IMR-90 (cell line): ENCODE measurements around the gene TTC9C. TPM values are rescaled to one million over a fixed set of nuclear protein-coding genes. Genes with fewer than 3 reads are reported as not detected.

Source experiments
- ATAC-seq: fragments of 200-7000 bp; cut with Tn5 transposase; 2 replicates; pipeline ENCODE4 v1.9.1; 2020; ENCODE audit warnings: low read depth, mild to moderate bottlenecking, moderate library complexity
- BruUV-seq: library from RNA; stranded (reverse); fragments of 400-500 nt; replicated peaks from 2 replicates; lab custom pipeline; 2021; lab: Mats Ljungman, UMichigan
- CTCF ChIA-PET: fragments of 300-600 bp; formaldehyde crosslinking; extraction: SDS; loops from one replicate; lab custom pipeline; 2021; ENCODE audit warnings: antibody characterized with exemption; lab: Yijun Ruan, JAX
- POLR2A ChIA-PET: fragments of 300-600 bp; sonication (Branson Sonifier 250); formaldehyde crosslinking; loops from one replicate; lab custom pipeline; 2022; ENCODE audit warnings: antibody characterized with exemption; ENCODE audit not compliant: unreplicated experiment; lab: Charles Lee
- DNase-seq: peaks from one replicate; pipeline ENCODE4 v3.0.0; 2013
- H2AFZ ChIP-seq: replicated peaks from 2 replicates; pipeline ENCODE3; 2013; ENCODE audit warnings: low read length, mild to moderate bottlenecking; ENCODE audit not compliant: poor library complexity
- H2AK5ac ChIP-seq: 2 replicates; pipeline ENCODE4 v1.6.1; 2013; ENCODE audit warnings: low read depth, low read length, inconsistent platforms
- H2AK9ac ChIP-seq: replicated peaks from 2 replicates; pipeline ENCODE3; 2013; ENCODE audit warnings: mild to moderate bottlenecking, low read depth, low read length, moderate library complexity; ENCODE audit not compliant: poor library complexity
- H2BK120ac ChIP-seq: 2 replicates; pipeline ENCODE4 v1.6.1; 2013; ENCODE audit warnings: low read depth, low read length, inconsistent platforms
- H2BK15ac ChIP-seq: 3 replicates; pipeline ENCODE4 v1.6.1; 2013; ENCODE audit warnings: low read depth, low read length, inconsistent platforms
- H2BK20ac ChIP-seq: 2 replicates; pipeline ENCODE4 v1.6.1; 2013; ENCODE audit warnings: low read depth, mild to moderate bottlenecking, inconsistent platforms, low read length, moderate library complexity
- H2BK5ac ChIP-seq: 2 replicates; pipeline ENCODE4 v1.6.1; 2013; ENCODE audit warnings: mild to moderate bottlenecking, low read depth, low read length, inconsistent platforms; ENCODE audit not compliant: poor library complexity, severe bottlenecking
- H3K14ac ChIP-seq: replicated peaks from 2 replicates; pipeline ENCODE4 v1.6.1; 2013; ENCODE audit warnings: low read depth, low read length, inconsistent platforms
- H3K18ac ChIP-seq: 2 replicates; pipeline ENCODE4 v1.6.1; 2013; ENCODE audit warnings: low read depth, low read length, control low read depth
- H3K23ac ChIP-seq: 2 replicates; pipeline ENCODE4 v1.6.1; 2013; ENCODE audit warnings: low read depth, low read length, inconsistent platforms
- H3K27ac ChIP-seq: 2 replicates; pipeline ENCODE4 v1.5.1; 2013; ENCODE audit warnings: mild to moderate bottlenecking, control low read depth, low read length; ENCODE audit not compliant: insufficient read depth
- H3K27me3 ChIP-seq: 2 replicates; pipeline ENCODE4 v1.6.1; 2013; ENCODE audit warnings: low read length; ENCODE audit not compliant: control insufficient read depth, insufficient read depth
- H3K36me3 ChIP-seq: 2 replicates; pipeline ENCODE4 v1.6.1; 2013; ENCODE audit warnings: low read length, mixed read lengths; ENCODE audit not compliant: control insufficient read depth, insufficient read depth
- H3K4ac ChIP-seq: 2 replicates; pipeline ENCODE4 v1.6.1; 2013; ENCODE audit warnings: low read depth, low read length, inconsistent platforms
- H3K4me1 ChIP-seq: 2 replicates; pipeline ENCODE4 v1.6.1; 2013; ENCODE audit warnings: low read length, mixed read lengths; ENCODE audit not compliant: control insufficient read depth, insufficient read depth
- H3K4me2 ChIP-seq: 2 replicates; pipeline ENCODE4 v1.6.1; 2013; ENCODE audit warnings: low read depth, mild to moderate bottlenecking, control low read depth, low read length, moderate library complexity
- H3K4me3 ChIP-seq: 2 replicates; pipeline ENCODE4 v1.5.1; 2013; ENCODE audit warnings: low read depth, mild to moderate bottlenecking, control low read depth, low read length, moderate library complexity; ENCODE audit not compliant: insufficient read depth
- H3K56ac ChIP-seq: 2 replicates; pipeline ENCODE4 v1.6.1; 2013; ENCODE audit warnings: low read length, inconsistent platforms; ENCODE audit not compliant: insufficient read depth; ENCODE audit errors: extremely low read depth
- H3K79me1 ChIP-seq, 2 experiments: 2 replicates each; pipeline ENCODE4 v1.6.1; 2013; ENCODE audit warnings: low read length in 2 of 2, inconsistent platforms in 1 of 2, low read depth in 1 of 2
- H3K9ac ChIP-seq: 2 replicates; pipeline ENCODE4 v1.6.1; 2013; ENCODE audit warnings: low read depth, low read length, control low read depth
- H3K9me1 ChIP-seq: 2 replicates; pipeline ENCODE4 v1.6.1; 2013; ENCODE audit warnings: low read length, inconsistent platforms; ENCODE audit not compliant: insufficient read depth
- H3K9me3 ChIP-seq: 2 replicates; pipeline ENCODE4 v1.6.1; 2013; ENCODE audit warnings: low read length; ENCODE audit not compliant: control insufficient read depth, insufficient read depth
- H4K20me1 ChIP-seq: 2 replicates; pipeline ENCODE4 v1.6.1; 2013; ENCODE audit warnings: low read length, inconsistent platforms; ENCODE audit not compliant: insufficient read depth
- H4K5ac ChIP-seq: 2 replicates; pipeline ENCODE4 v1.6.1; 2013; ENCODE audit warnings: mild to moderate bottlenecking, low read depth, low read length, control low read depth
- H4K8ac ChIP-seq, 2 experiments: 2 replicates each; pipeline ENCODE4 v1.6.1; 2013; ENCODE audit warnings: low read depth in 2 of 2, low read length in 2 of 2, control low read depth in 1 of 2, inconsistent platforms in 1 of 2
- H4K91ac ChIP-seq: 2 replicates; pipeline ENCODE4 v1.6.1; 2013; ENCODE audit warnings: low read depth, low read length, inconsistent platforms; ENCODE audit not compliant: insufficient read depth
- BHLHE40 ChIP-seq: fragments of 150-350 bp; IDR thresholded peaks from 2 replicates; pipeline ENCODE4 v1.6.1; 2016; ENCODE audit warnings: mild to moderate bottlenecking, low read depth, low read length
- CEBPB ChIP-seq: IDR thresholded peaks from 2 replicates; pipeline ENCODE4 v1.6.1; 2012; ENCODE audit warnings: low read depth, low read length, improper control_type of control experiment
- CHD1 ChIP-seq: IDR thresholded peaks from 2 replicates; pipeline ENCODE4 v1.6.1; 2012; ENCODE audit warnings: low read depth, low read length, improper control_type of control experiment
- FOS ChIP-seq: fragments of 150-350 bp; IDR thresholded peaks from 2 replicates; pipeline ENCODE4 v1.6.1; 2016; ENCODE audit warnings: low read depth, low read length
- MAFK ChIP-seq: IDR thresholded peaks from 2 replicates; pipeline ENCODE4 v1.6.1; 2012; ENCODE audit warnings: low read depth, low read length, improper control_type of control experiment
- MAZ ChIP-seq: IDR thresholded peaks from 2 replicates; pipeline ENCODE4 v1.6.1; 2012; ENCODE audit warnings: low read depth, mild to moderate bottlenecking, low read length, improper control_type of control experiment, moderate library complexity, borderline replicate concordance
- MXI1 ChIP-seq: IDR thresholded peaks from 2 replicates; pipeline ENCODE4 v1.6.1; 2012; ENCODE audit warnings: low read depth, mild to moderate bottlenecking, low read length, moderate library complexity, borderline replicate concordance
- NFE2L2 ChIP-seq: fragments of 150-350 bp; IDR thresholded peaks from 2 replicates; pipeline ENCODE4 v1.6.1; 2016; ENCODE audit warnings: low read depth, mild to moderate bottlenecking, low read length
- POLR2A ChIP-seq: IDR thresholded peaks from 2 replicates; pipeline ENCODE4 v1.6.1; 2012; ENCODE audit warnings: mild to moderate bottlenecking, low read depth, low read length
- RAD21 ChIP-seq: IDR thresholded peaks from 2 replicates; pipeline ENCODE4 v1.6.1; 2012; ENCODE audit warnings: low read length, improper control_type of control experiment
- RCOR1 ChIP-seq: IDR thresholded peaks from 2 replicates; pipeline ENCODE4 v1.6.1; 2012; ENCODE audit warnings: mild to moderate bottlenecking, low read length, improper control_type of control experiment; ENCODE audit not compliant: insufficient replicate concordance
- RFX5 ChIP-seq: IDR thresholded peaks from 2 replicates; pipeline ENCODE4 v1.8.0; 2012; ENCODE audit warnings: low read depth, mild to moderate bottlenecking, low read length, moderate library complexity
- SMC3 ChIP-seq: fragments of 150-350 bp; IDR thresholded peaks from 2 replicates; pipeline ENCODE4 v1.6.1; 2016; ENCODE audit warnings: low read depth, mild to moderate bottlenecking, antibody characterized with exemption, low read length, moderate library complexity
- WGBS, 2 experiments: methylation state at CpG; one replicate each; pipeline versions ENCODE4 v1.1.5 to v1.1.7; 2013; ENCODE audit warnings: missing lambda C conversion rate in 2 of 2; ENCODE audit not compliant: insufficient read length in 1 of 2; ENCODE audit errors: extremely low coverage in 2 of 2; 5-methylcytosine and 5-hydroxymethylcytosine counted together
- dilution Hi-C: fragments of 300-500 bp; cut with HindIII; formaldehyde crosslinking; loops from one replicate; pipeline ENCODE4 v1.14.3; 2018; ENCODE audit warnings: low sequenced_read_pairs; ENCODE audit not compliant: unreplicated experiment
- in situ Hi-C: fragments of 300-500 bp; cut with MboI; formaldehyde crosslinking; loops from 3 replicates; pipeline ENCODE4 v1.14.3; 2019; ENCODE audit warnings: low sequenced_read_pairs, inconsistent platforms, mixed read lengths
- intact Hi-C: fragments of 100-400 bp; cut with micrococcal nuclease; formaldehyde crosslinking; loops from 2 replicates; pipeline ENCODE4 v1.10.0; 2022
- polyA plus RNA-seq, 3 experiments: library from polyadenylated mRNA; depleted of rRNA; stranded (reverse); fragments of >200 nt; gene quantifications; 2 replicates each; pipeline ENCODE4 v1.2.3, GENCODE V29; 2012; ENCODE audit warnings: low replicate concordance in 1 of 3
- total RNA-seq: library from RNA; depleted of rRNA; stranded (reverse); fragments of >200 nt; gene quantifications from 2 replicates; pipeline ENCODE4 v1.2.3, GENCODE V29; 2012
- TF ChIP-seq, protein P1 (sequence below): fragments of 150-350 bp; IDR thresholded peaks from 2 replicates; pipeline ENCODE4 v1.6.1; 2016; ENCODE audit warnings: low read depth, mild to moderate bottlenecking, low read length, moderate library complexity, borderline replicate concordance
- TF ChIP-seq, protein P2 (sequence below): fragments of 150-350 bp; IDR thresholded peaks from 2 replicates; pipeline ENCODE4 v1.6.1; 2017; ENCODE audit warnings: mild to moderate bottlenecking, antibody characterized with exemption, low read length, low read depth
- TF ChIP-seq, protein P3 (sequence below): conservative IDR thresholded peaks from 2 replicates; pipeline ENCODE4 v1.5.1; 2012; ENCODE audit warnings: mild to moderate bottlenecking, low read depth, low read length, improper control_type of control experiment

TTC9C gene
- total and polyA plus RNA-seq, 2 of the 4 experiments (the other 2 are of a cell fraction), result 32.9 to 37.1 TPM

DNA sequence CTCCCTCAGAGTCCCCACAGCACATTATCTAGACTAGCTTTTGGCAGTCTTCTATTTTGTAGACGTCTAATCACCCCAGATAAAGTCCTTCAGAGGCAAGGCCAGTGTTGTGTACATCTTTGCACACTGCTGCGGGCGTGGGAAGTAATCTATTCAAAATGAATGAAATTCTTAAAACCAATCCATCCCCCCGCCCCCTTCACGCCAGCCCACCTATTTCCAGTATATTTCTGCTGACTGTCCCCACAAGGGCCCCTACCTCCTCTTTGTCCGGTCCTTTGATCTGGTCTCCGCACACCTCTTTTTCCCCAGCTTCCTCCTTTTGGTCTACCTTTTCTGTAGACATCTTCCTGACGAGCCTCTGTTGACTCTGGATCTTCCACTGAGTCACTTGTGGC, 21.4 kb upstream of the TTC9C start:
- Histone ChIP-seq H3K27me3 (no peaks in the 10 kb centered on the region), H3K4me3 (no peak overlapping the region), H4K8ac (peak overlapping the region; percentile 80 to 83), H3K4ac (peak overlapping the region; percentile 84), H3K36me3 (peaks cover 16% of the 10 kb centered on the region), H4K20me1 (no peaks in the 10 kb centered on the region), H2AFZ (peak overlapping the region; percentile 95), H3K4me1 (peaks cover 16% of the 10 kb centered on the region), H3K9me3 (no peaks in the 10 kb centered on the region), H2BK20ac (no peak overlapping the region), H3K9me1 (peaks cover 17% of the 10 kb centered on the region), H2BK15ac (no peak overlapping the region), H3K18ac (no peak overlapping the region), H3K14ac (peak overlapping the region; percentile 55; the same call in 1 of the 2 replicates), H2BK5ac (no peak overlapping the region), H2BK120ac (no peak overlapping the region), H3K56ac (no peak overlapping the region), H3K9ac (peak overlapping the region; percentile 46; the same call in 1 of the 2 replicates), H4K5ac (peak overlapping the region; percentile 33; the same call in 1 of the 2 replicates), H3K79me1 (peaks cover 18 to 53% of the 10 kb centered on the region in 2 experiments), H3K27ac (peak overlapping the region; percentile 33; the same call in 1 of the 2 replicates), H2AK5ac (peak overlapping the region; percentile 67; the same call in 1 of the 2 replicates), H3K23ac (peak overlapping the region; percentile 96), H2AK9ac (peak overlapping the region; percentile 89), H4K91ac (peak overlapping the region; percentile 52; the same call in 1 of the 2 replicates), H3K4me2 (peak overlapping the region; percentile 94; the same call in 1 of the 2 replicates)
- TF ChIP-seq MAZ (no peak), NFE2L2 (no peak), RAD21 (no peak), CHD1 (no peak), POLR2A (no peak), MXI1 (no peak), RFX5 (no peak), BHLHE40 (no peak), CEBPB (no peak), SMC3 (no peak), RCOR1 (no peak), FOS (no peak), MAFK (no peak)
- TF ChIP-seq, protein P1, sequence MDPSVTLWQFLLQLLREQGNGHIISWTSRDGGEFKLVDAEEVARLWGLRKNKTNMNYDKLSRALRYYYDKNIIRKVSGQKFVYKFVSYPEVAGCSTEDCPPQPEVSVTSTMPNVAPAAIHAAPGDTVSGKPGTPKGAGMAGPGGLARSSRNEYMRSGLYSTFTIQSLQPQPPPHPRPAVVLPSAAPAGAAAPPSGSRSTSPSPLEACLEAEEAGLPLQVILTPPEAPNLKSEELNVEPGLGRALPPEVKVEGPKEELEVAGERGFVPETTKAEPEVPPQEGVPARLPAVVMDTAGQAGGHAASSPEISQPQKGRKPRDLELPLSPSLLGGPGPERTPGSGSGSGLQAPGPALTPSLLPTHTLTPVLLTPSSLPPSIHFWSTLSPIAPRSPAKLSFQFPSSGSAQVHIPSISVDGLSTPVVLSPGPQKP, result no peak
- TF ChIP-seq, protein P2, sequence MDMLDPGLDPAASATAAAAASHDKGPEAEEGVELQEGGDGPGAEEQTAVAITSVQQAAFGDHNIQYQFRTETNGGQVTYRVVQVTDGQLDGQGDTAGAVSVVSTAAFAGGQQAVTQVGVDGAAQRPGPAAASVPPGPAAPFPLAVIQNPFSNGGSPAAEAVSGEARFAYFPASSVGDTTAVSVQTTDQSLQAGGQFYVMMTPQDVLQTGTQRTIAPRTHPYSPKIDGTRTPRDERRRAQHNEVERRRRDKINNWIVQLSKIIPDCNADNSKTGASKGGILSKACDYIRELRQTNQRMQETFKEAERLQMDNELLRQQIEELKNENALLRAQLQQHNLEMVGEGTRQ, result no peak
- TF ChIP-seq, protein P3, sequence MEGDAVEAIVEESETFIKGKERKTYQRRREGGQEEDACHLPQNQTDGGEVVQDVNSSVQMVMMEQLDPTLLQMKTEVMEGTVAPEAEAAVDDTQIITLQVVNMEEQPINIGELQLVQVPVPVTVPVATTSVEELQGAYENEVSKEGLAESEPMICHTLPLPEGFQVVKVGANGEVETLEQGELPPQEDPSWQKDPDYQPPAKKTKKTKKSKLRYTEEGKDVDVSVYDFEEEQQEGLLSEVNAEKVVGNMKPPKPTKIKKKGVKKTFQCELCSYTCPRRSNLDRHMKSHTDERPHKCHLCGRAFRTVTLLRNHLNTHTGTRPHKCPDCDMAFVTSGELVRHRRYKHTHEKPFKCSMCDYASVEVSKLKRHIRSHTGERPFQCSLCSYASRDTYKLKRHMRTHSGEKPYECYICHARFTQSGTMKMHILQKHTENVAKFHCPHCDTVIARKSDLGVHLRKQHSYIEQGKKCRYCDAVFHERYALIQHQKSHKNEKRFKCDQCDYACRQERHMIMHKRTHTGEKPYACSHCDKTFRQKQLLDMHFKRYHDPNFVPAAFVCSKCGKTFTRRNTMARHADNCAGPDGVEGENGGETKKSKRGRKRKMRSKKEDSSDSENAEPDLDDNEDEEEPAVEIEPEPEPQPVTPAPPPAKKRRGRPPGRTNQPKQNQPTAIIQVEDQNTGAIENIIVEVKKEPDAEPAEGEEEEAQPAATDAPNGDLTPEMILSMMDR, result no peak
- WGBS, 2 experiments, result 100% methylated on average over 1 of the region's 8 CpGs; no CpG with 5 or more reads in 1 of the 2 experiments
- intact Hi-C loops, result no loop called here
- in situ Hi-C loops, result no loop called here
- POLR2A ChIA-PET, result no interaction called here
- dilution Hi-C loops, result no loop called here
- DNase-seq (no peak), ATAC-seq (no peak)
- no TSS peak for BruUV-seq
- CTCF ChIA-PET, result interaction anchor here (1.9 kb wide), 1 partner anchor 12 kb away, joined by 6 read pairs; no protein-coding TSS in a partner anchor
